Measurements from ENCODE around the gene TM2D3. TPM values are rescaled to one million over a fixed set of nuclear protein-coding genes. Genes with fewer than 3 reads are reported as not detected.
"Not testable (repeated sequence)": the region's sequence is repeated elsewhere in the genome, so short reads cannot be mapped to it uniquely, and the experiment has no call there.

The TM2D3 gene
- total RNA-seq, 1 donor from 2014 or later, result 50.7 TPM

DNA sequence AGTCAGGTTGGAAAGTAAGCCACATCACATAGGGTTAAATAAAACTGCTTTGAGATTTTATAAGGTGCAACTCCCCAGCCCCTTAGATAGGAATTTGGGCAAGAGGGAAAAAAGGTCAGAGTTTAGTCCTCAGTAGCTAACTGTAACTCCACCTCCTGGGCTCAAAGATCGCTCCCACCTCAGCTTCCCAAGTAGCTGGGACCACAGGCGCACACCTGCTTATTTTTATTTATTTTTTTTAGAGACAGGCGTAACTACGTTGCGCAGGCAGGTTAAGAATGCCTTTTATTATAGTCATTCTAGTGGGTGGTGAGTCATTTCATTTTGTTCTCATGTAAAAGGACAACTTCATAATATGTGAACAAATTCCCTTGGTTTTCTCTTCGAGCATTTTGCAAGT, 14.7 kb downstream of the TM2D3 start:
- TF ChIP-seq, protein P1, sequence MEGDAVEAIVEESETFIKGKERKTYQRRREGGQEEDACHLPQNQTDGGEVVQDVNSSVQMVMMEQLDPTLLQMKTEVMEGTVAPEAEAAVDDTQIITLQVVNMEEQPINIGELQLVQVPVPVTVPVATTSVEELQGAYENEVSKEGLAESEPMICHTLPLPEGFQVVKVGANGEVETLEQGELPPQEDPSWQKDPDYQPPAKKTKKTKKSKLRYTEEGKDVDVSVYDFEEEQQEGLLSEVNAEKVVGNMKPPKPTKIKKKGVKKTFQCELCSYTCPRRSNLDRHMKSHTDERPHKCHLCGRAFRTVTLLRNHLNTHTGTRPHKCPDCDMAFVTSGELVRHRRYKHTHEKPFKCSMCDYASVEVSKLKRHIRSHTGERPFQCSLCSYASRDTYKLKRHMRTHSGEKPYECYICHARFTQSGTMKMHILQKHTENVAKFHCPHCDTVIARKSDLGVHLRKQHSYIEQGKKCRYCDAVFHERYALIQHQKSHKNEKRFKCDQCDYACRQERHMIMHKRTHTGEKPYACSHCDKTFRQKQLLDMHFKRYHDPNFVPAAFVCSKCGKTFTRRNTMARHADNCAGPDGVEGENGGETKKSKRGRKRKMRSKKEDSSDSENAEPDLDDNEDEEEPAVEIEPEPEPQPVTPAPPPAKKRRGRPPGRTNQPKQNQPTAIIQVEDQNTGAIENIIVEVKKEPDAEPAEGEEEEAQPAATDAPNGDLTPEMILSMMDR (conservative IDR thresholded peaks at IDR 0.05), result no peak
- Mint-ChIP-seq H3K27ac (ENCODE audit: unreplicated experiment) (no peak overlapping the region), H3K9me3 (no peaks in the 10 kb centered on the region), H3K4me3 (no peak overlapping the region), H3K4me1 (peaks cover 19% of the 10 kb centered on the region), H3K27me3 (ENCODE audit: low read depth) (no peaks in the 10 kb centered on the region), H3K36me3 (ENCODE audit: low read depth) (peaks cover 5% of the 10 kb centered on the region)
- no peak for DNase-seq (ENCODE audit: low read depth, low spot score)

DNA sequence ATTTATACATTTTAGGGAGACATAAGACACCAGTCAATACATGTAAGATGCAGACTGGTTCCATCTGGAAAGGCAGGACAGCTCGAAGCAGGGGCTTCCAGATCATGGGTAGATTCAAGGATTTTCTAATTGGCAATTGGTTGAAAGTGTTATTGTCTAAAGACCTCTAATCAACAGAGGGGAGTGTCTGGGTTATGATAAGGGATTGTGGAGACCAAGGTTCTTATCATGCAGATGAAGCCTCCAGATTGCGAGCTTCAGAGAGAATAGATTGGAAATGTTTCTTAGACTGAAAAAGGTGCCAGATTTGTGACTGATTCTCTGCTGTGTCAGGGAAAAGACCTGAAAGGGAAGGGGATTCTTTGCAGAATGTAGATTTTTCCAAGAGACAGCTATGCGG, 15.1 kb downstream of the TM2D3 start:
- H3K4me1 Mint-ChIP-seq, result peaks cover 14% of the 10 kb centered on the region
- H3K4me3 Mint-ChIP-seq, result no peak overlapping the region
- no peaks in the 10 kb centered on the region for H3K9me3 Mint-ChIP-seq
- no peak overlapping the region for H3K27ac Mint-ChIP-seq (ENCODE audit: unreplicated experiment)
- H3K36me3 Mint-ChIP-seq (ENCODE audit: low read depth), result peaks cover 5% of the 10 kb centered on the region
- TF ChIP-seq, protein P1 (conservative IDR thresholded peaks at IDR 0.05), result no peak
- no peak for DNase-seq (ENCODE audit: low read depth, low spot score)
- no peaks in the 10 kb centered on the region for H3K27me3 Mint-ChIP-seq (ENCODE audit: low read depth)

DNA sequence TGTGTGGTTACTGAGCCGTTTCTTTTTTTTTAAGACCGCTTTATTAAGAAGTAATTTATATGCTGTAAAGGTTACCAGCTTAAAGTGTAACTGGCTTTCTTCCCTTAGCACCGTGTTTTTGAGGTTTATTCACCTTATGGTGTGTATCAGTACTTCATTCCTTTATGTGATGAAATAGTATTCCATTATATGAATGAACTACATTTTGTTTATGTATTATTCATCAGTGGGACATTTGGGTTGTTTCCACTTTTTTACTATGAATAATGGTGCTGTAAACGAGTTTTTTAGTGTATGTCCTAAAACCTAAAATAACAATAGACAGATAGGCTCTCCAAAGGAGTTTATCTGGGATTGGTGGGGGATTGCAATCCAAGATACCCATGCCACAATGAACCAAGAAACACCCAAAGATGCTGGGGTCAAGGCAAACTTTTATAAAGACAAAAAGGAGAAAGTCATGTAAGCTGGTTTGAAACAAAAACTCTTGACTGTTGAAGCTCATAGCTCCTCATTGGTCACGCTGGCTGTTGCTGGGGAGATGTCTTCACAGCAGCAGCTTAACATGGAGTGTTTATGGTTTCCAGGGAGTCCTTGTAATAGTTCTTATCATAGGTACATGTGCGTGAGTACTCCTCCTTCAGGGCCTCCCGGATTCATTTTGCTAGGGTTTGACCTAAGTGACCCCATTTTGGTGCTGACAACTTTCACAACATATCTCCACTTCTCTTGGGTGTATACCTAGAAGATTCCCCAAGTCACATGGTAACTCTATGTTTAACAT, 16.0 kb downstream of the TM2D3 start:
- no peak overlapping the region for H3K4me3 Mint-ChIP-seq
- H3K9me3 Mint-ChIP-seq, result no peaks in the 10 kb centered on the region
- DNase-seq (ENCODE audit: low read depth, low spot score), result no peak
- peaks cover 8% of the 10 kb centered on the region for H3K4me1 Mint-ChIP-seq
- H3K36me3 Mint-ChIP-seq (ENCODE audit: low read depth), result peaks cover 5% of the 10 kb centered on the region
- TF ChIP-seq, protein P1 (conservative IDR thresholded peaks at IDR 0.05), result no peak
- no peak overlapping the region for H3K27ac Mint-ChIP-seq (ENCODE audit: unreplicated experiment)
- H3K27me3 Mint-ChIP-seq (ENCODE audit: low read depth), result no peaks in the 10 kb centered on the region

DNA sequence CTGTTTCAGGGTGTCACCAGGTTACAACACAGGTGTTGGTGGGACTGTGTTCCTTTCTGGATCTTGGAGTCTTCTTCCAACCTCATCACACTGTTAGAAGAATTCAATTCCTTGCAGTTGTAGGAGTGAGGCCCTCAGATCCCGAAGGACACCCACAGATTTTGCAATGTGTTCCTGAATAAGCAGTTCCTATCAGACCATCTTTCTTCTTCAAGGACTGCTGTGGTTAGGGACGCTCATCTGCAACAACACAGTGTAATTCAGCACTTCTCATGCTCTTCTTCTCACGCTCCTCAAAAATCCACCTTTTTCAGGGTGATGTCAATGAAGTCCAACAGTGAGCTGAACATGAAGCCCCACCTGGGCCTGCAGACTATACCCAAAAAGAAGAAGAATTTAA, 18.8 kb downstream of the TM2D3 start:
- H3K4me1 Mint-ChIP-seq, result no peaks in the 10 kb centered on the region
- peaks cover 3% of the 10 kb centered on the region for H3K36me3 Mint-ChIP-seq (ENCODE audit: low read depth)
- no peak overlapping the region for H3K4me3 Mint-ChIP-seq
- no peaks in the 10 kb centered on the region for H3K27me3 Mint-ChIP-seq (ENCODE audit: low read depth)
- no peaks in the 10 kb centered on the region for H3K9me3 Mint-ChIP-seq
- DNase-seq (ENCODE audit: low read depth, low spot score), result no peak
- H3K27ac Mint-ChIP-seq (ENCODE audit: unreplicated experiment), result no peak overlapping the region
- TF ChIP-seq, protein P1 (conservative IDR thresholded peaks at IDR 0.05), result no peak

DNA sequence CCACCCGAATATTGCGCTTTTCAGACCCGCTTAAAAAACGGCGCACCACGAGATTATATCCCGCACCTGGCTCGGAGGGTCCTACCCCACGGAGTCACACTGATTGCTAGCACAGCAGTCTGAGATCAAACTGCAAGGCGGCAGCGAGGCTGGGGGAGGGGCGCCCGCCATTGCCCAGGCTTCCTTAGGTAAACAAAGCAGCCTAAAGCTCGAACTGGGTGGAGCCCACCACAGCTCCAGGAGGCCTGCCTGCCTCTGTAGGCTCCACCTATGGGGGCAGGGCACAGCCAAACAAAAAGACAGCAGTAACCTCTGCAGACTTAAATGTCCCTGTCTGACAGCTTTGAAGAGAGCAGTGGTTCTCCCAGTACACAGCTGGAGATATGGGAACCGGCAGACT, 25.5 kb downstream of the TM2D3 start:
- peaks cover 32% of the 10 kb centered on the region for H3K36me3 Mint-ChIP-seq (ENCODE audit: low read depth)
- H3K4me3 Mint-ChIP-seq; H3K27ac Mint-ChIP-seq (ENCODE audit: unreplicated experiment); H3K27me3 Mint-ChIP-seq (ENCODE audit: low read depth); H3K4me1 Mint-ChIP-seq; DNase-seq (ENCODE audit: low read depth, low spot score): not testable (repeated sequence)
- peaks cover 13% of the 10 kb centered on the region for H3K9me3 Mint-ChIP-seq

DNA sequence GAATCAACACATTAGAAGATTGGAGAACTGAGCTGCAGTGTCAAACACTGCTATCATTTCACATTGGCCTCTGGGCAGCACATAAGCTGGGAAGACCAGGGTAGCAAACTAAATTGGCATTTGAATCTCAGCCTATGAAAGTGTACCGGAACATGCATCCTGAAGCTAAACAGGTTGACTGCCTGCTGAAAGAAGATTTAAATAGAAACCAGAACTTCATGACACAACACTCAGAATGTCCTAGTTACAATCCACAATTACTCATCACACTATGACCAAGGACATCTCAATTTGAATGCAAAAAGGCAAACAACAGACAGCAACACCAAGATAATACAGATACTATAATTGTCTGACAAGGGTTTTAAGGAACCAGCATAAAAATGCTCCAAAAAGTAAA, 26.2 kb downstream of the TM2D3 start:
- no peaks in the 10 kb centered on the region for H3K27me3 Mint-ChIP-seq (ENCODE audit: low read depth)
- no peak for DNase-seq (ENCODE audit: low read depth, low spot score)
- no peak overlapping the region for H3K4me3 Mint-ChIP-seq
- TF ChIP-seq, protein P1 (conservative IDR thresholded peaks at IDR 0.05), result no peak
- peaks cover 32% of the 10 kb centered on the region for H3K36me3 Mint-ChIP-seq (ENCODE audit: low read depth)
- no peak overlapping the region for H3K27ac Mint-ChIP-seq (ENCODE audit: unreplicated experiment)
- peaks cover 13% of the 10 kb centered on the region for H3K9me3 Mint-ChIP-seq
- H3K4me1 Mint-ChIP-seq, result no peaks in the 10 kb centered on the region

Measured in neural crest cell (in vitro differentiated cells).